ENCODE measurements around the gene RAC2. TPM values are rescaled to one million over a fixed set of nuclear protein-coding genes. Genes with fewer than 3 reads are reported as not detected.

Gene RAC2
- total and polyA plus RNA-seq, 9 of the 15 experiments (the other 6 are each of a cell fraction or from before 2014, with no cell fraction given), result 22.7 to 103 (median 43.3) TPM

- no peak for TF ChIP-seq ATF7 (IDR thresholded peaks at IDR 0.05)
- TF ChIP-seq, protein P1, sequence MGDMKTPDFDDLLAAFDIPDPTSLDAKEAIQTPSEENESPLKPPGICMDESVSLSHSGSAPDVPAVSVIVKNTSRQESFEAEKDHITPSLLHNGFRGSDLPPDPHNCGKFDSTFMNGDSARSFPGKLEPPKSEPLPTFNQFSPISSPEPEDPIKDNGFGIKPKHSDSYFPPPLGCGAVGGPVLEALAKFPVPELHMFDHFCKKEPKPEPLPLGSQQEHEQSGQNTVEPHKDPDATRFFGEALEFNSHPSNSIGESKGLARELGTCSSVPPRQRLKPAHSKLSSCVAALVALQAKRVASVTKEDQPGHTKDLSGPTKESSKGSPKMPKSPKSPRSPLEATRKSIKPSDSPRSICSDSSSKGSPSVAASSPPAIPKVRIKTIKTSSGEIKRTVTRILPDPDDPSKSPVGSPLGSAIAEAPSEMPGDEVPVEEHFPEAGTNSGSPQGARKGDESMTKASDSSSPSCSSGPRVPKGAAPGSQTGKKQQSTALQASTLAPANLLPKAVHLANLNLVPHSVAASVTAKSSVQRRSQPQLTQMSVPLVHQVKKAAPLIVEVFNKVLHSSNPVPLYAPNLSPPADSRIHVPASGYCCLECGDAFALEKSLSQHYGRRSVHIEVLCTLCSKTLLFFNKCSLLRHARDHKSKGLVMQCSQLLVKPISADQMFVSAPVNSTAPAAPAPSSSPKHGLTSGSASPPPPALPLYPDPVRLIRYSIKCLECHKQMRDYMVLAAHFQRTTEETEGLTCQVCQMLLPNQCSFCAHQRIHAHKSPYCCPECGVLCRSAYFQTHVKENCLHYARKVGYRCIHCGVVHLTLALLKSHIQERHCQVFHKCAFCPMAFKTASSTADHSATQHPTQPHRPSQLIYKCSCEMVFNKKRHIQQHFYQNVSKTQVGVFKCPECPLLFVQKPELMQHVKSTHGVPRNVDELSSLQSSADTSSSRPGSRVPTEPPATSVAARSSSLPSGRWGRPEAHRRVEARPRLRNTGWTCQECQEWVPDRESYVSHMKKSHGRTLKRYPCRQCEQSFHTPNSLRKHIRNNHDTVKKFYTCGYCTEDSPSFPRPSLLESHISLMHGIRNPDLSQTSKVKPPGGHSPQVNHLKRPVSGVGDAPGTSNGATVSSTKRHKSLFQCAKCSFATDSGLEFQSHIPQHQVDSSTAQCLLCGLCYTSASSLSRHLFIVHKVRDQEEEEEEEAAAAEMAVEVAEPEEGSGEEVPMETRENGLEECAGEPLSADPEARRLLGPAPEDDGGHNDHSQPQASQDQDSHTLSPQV (IDR thresholded peaks at IDR 0.05), result peak; percentile 64; the same call in 1 of the 2 replicates
- 0 out of 2 replicates have a peak, but pooled peaks have one; percentile 37 for TF ChIP-seq RREB1 (CRISPR knock-in tag; IDR thresholded peaks at IDR 0.05)
- TF ChIP-seq NR4A1 (CRISPR knock-in tag; IDR thresholded peaks at IDR 0.05), result no peak
- TF ChIP-seq NR4A1 (tag; IDR thresholded peaks at IDR 0.05), result peak; percentile 56; the same call in 1 of the 2 replicates
- TF ChIP-seq E2F3 (CRISPR knock-in tag; IDR thresholded peaks at IDR 0.05), result peak; percentile 44; the same call in 1 of the 2 replicates
- no peak for TF ChIP-seq MIER1 (IDR thresholded peaks at IDR 0.05; ENCODE audit: low read depth)
- TF ChIP-seq ZNF79 (CRISPR knock-in tag; IDR thresholded peaks at IDR 0.05; ENCODE audit: low read depth), result 0 out of 2 replicates have a peak, but pooled peaks have one; percentile 40
- TF ChIP-seq, protein P2, sequence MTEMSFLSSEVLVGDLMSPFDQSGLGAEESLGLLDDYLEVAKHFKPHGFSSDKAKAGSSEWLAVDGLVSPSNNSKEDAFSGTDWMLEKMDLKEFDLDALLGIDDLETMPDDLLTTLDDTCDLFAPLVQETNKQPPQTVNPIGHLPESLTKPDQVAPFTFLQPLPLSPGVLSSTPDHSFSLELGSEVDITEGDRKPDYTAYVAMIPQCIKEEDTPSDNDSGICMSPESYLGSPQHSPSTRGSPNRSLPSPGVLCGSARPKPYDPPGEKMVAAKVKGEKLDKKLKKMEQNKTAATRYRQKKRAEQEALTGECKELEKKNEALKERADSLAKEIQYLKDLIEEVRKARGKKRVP (CRISPR knock-in tag; IDR thresholded peaks at IDR 0.05), result 0 out of 2 replicates have a peak, but pooled peaks have one; percentile 27
- TF ChIP-seq, protein P3, sequence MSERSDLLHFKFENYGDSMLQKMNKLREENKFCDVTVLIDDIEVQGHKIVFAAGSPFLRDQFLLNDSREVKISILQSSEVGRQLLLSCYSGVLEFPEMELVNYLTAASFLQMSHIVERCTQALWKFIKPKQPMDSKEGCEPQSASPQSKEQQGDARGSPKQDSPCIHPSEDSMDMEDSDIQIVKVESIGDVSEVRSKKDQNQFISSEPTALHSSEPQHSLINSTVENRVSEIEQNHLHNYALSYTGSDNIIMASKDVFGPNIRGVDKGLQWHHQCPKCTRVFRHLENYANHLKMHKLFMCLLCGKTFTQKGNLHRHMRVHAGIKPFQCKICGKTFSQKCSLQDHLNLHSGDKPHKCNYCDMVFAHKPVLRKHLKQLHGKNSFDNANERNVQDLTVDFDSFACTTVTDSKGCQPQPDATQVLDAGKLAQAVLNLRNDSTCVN (CRISPR knock-in tag; IDR thresholded peaks at IDR 0.05), result no peak
- 0 out of 2 replicates have a peak, but pooled peaks have one; percentile 52 for TF ChIP-seq HDAC8 (tag; IDR thresholded peaks at IDR 0.05)
- TF ChIP-seq ZNF175 (CRISPR knock-in tag; IDR thresholded peaks at IDR 0.05; ENCODE audit: low read depth), result peak; percentile 32; the same call in 1 of the 2 replicates
- TF ChIP-seq, protein P4, sequence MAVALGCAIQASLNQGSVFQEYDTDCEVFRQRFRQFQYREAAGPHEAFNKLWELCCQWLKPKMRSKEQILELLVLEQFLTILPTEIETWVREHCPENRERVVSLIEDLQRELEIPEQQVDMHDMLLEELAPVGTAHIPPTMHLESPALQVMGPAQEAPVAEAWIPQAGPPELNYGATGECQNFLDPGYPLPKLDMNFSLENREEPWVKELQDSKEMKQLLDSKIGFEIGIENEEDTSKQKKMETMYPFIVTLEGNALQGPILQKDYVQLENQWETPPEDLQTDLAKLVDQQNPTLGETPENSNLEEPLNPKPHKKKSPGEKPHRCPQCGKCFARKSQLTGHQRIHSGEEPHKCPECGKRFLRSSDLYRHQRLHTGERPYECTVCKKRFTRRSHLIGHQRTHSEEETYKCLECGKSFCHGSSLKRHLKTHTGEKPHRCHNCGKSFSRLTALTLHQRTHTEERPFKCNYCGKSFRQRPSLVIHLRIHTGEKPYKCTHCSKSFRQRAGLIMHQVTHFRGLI (CRISPR knock-in tag; IDR thresholded peaks at IDR 0.05), result 0 out of 2 replicates have a peak, but pooled peaks have one; percentile 55
- no peak for TF ChIP-seq KAT8 (IDR thresholded peaks at IDR 0.05; ENCODE audit: low read depth)
Measured at GRCh38 chr22:37195921-37196320, 48.1 kb downstream of the RAC2 start (continued).

Data from K562 (cell line).